Activated T-cell treated with anti-CD3 and anti-CD28 coated beads for 4 hours (primary cell): ENCODE results near the gene METTL2A.
"Not testable (repeated sequence)": the region's sequence is repeated elsewhere in the genome, so short reads cannot be mapped to it uniquely, and the experiment has no call there.

ENCODE experiments used
- DNase-seq: peaks from one replicate; pipeline ENCODE4 v3.0.0-alpha.2; 2020

METTL2A gene

GRCh38 chr17:62473030-62473982 is 49.6 kb downstream of the METTL2A start:
- not testable (repeated sequence) for DNase-seq

GRCh38 chr17:62477111-62477510 is 53.4 kb downstream of the METTL2A start:
- not testable (repeated sequence) for DNase-seq

DNA sequence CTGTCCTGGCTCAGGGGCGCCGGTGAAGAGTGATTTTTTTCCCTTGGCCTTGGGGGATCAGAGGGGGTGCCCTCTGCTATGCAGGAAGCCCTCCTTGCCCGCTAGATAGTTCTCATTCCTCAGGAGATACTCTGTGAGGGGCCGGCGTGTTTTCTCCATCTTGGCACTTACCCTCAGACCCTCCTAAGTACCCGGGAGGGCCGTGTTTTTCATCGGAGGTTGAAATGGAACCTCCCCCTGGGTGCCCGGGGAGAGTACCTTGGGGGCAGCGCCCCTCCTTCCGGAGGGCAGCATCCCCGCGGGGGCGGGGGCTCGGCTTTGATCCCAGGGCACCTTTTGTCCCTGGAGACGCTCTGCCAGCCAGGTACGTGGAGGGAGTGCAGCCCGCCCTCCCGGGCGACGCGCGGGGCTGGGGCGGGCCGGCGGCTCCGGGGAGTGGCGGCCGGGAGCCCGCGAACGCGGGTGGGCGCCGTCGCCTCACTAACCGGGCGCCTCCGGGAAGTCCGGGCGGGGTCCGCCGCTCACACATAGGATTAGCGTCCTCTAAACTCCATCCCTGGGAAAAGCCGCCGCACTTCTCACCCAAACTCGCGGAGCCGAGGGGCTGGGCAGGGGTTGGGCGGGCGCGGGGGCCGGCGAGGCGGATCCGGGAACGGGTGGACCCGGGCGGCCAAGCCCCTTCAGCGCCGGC is 54.2 kb downstream of the METTL2A start:
- DNase-seq = peak; percentile 12

- peak; percentile 62 for DNase-seq
Observed at GRCh38 chr17:62478424-62478879, 54.8 kb downstream of the METTL2A start, which contains the start of gene TLK2. Gene TLK2, plus strand, starts transcription at chr17:62478825. Its CDS starts 2,301 bp downstream, at chr17:62481126.

DNA sequence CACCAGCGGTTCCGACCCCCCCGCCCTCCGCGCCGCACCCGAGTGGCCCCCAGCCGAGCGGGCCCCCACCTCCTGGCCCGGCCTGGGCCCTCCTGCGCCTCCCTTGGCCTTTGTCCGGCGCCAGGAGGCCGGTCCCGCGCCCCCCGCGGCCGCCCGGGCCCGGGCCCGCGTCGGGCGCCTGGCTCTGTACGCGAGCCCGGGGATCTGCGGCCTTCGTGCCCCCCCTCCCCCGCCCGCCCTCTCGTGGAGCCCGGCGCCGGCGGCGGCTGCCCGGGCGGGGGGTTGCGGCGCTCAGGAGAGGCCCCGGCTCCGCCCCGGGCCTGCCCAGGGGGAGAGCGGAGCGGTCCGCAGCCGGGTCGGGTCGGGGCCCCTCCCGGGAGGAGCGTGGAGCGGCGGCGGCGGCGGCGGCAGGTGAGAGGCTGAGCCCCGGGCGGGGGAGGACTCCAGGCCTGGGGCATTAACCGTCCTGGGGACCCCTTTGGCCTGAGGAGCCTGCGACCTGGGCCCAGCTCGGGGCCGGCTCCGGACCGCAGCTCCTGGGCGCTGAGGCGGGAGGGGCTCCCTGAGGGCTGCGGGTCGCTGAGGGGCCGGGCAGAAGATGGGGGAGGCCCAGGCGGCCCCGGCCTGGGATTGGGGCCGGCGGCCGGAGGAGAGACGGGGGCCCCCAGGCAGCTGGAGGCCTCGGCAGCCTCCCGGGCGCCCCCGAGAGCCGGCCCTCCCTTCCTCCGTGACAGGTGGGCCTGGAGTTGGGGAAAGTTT is 55.4 kb downstream of the METTL2A start:
- DNase-seq = peak; percentile 23

GRCh38 chr17:62479639-62480258 is 56.1 kb downstream of the METTL2A start:
- DNase-seq = not testable (repeated sequence)

GRCh38 chr17:62482553-62482952 is 58.9 kb downstream of the METTL2A start:
- not testable (repeated sequence) for DNase-seq

GRCh38 chr17:62490990-62491389 is 67.3 kb downstream of the METTL2A start:
- not testable (repeated sequence) for DNase-seq

GRCh38 chr17:62493049-62493655 is 69.5 kb downstream of the METTL2A start:
- not testable (repeated sequence) for DNase-seq

GRCh38 chr17:62494073-62494472 is 70.4 kb downstream of the METTL2A start:
- DNase-seq = not testable (repeated sequence)

GRCh38 chr17:62496344-62496743 is 72.6 kb downstream of the METTL2A start:
- not testable (repeated sequence) for DNase-seq

GRCh38 chr17:62498796-62499195 is 75.1 kb downstream of the METTL2A start:
- DNase-seq = not testable (repeated sequence)
